Thyroid gland (tissue), 4 donors: ENCODE results near the gene PRR14. TPM values are rescaled to one million over a fixed set of nuclear protein-coding genes. Genes with fewer than 3 reads are reported as not detected.

Source experiments
- DNase-seq, 2 donors: peaks; one replicate each; pipeline ENCODE4 v3.0.0-alpha.2; 2019
- H3K27ac ChIP-seq, 3 donors: fragments of 200-600 bp; sonication (generic); 1 replicate in 2 of 3; 2 replicates in 1 of 3; pipeline ENCODE4 v1.5.1; 2016 to 2019; ENCODE audit warnings: mild to moderate bottlenecking in 1 of 3, moderate library complexity in 1 of 3
- H3K27me3 ChIP-seq: fragments of 200-600 bp; sonication (generic); one replicate; pipeline ENCODE4 v1.5.1; 2019
- H3K36me3 ChIP-seq, 2 donors: fragments of 200-600 bp; sonication (generic); one replicate each; pipeline ENCODE4 v1.5.1; 2016 to 2019
- H3K4me1 ChIP-seq, 2 donors: fragments of 200-600 bp; sonication (generic); one replicate each; pipeline ENCODE4 v1.5.1; 2017 to 2019
- H3K4me3 ChIP-seq, 3 donors: fragments of 200-600 bp; sonication (generic); replicated peaks in 1 of 3; 1 replicate in 2 of 3; 2 replicates in 1 of 3; pipeline ENCODE4 v1.5.1; 2016; ENCODE audit warnings: mild to moderate bottlenecking in 1 of 3
- H3K9me3 ChIP-seq: fragments of 200-600 bp; sonication (generic); one replicate; pipeline ENCODE4 v1.5.1; 2017
- CTCF ChIP-seq, 6 experiments: fragments of 200-600 bp in 3 of 6; fragments of 450-650 bp in 3 of 6; sonication (generic) in 3 of 6; IDR thresholded peaks; one replicate each; pipeline ENCODE4 v1.5.1; 2016 to 2019; ENCODE audit warnings: antibody characterized with exemption in 6 of 6, mild to moderate bottlenecking in 2 of 6, inconsistent platforms in 1 of 6, moderate library complexity in 1 of 6
- POLR2A ChIP-seq, 2 donors: fragments of 450-650 bp; IDR thresholded peaks; one replicate each; pipeline ENCODE4 v1.6.1; 2017; ENCODE audit warnings: antibody characterized with exemption in 2 of 2, mild to moderate bottlenecking in 2 of 2, moderate library complexity in 1 of 2
- WGBS, 2 donors: methylation state at CpG; one replicate each; pipeline ENCODE4 v1.1.5; 2017; 5-methylcytosine and 5-hydroxymethylcytosine counted together
- intact Hi-C: fragments of 100-400 bp; cut with DNase I; formaldehyde crosslinking; loops from one replicate; pipeline ENCODE4 v1.15.1; 2023
- total RNA-seq, 4 donors: library from RNA; depleted of rRNA; stranded (reverse); fragments of >200 nt; gene quantifications; one replicate each; pipeline ENCODE4 v1.2.3, GENCODE V29; 2016

PRR14 gene
- 10 to 100 TPM; 26.5 to 44.7 (median 34.7) TPM for total RNA-seq

- H3K4me3 ChIP-seq = peak within 1 kb of the TSS; percentile 65 to 84 (median 76)
- WGBS, 2 donors = 1% methylated on average over 38 to 46 of the region's 53 CpGs
- TF ChIP-seq POLR2A (IDR thresholded peaks at IDR 0.05) (peak in 1 of 2 donors; percentile 55), CTCF (IDR thresholded peaks at IDR 0.05) (peak in 4 of 6 experiments; percentile 21 to 51 (median 38))
Observed at GRCh38 chr16:30650369-30651123, at the start of gene PRR14. Gene PRR14, plus strand, starts transcription at chr16:30650960. Its CDS starts 686 bp downstream, at chr16:30651646.

DNA sequence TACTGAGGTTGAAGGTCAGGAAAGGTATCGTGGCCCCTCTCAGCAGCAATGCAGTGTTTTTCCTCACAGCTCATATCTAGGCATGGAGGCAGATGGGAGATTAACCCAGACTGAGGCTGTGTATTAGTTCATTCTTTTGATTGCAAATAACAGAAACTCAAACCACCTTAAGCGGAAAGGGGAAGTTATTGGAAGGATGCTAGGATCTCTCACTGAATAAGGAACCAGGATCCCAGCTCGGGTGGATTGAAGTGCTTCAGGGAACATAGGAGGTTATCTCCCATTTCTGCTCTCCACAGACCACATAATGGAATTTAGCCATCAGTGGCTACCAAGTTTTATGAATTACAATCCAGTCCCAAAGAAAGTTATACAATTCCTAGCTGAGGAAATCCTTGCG, 48.8 kb upstream of the PRR14 start:
- Histone ChIP-seq H3K4me3 (no peak overlapping the region), H3K9me3 (no peaks in the 10 kb centered on the region), H3K36me3 (peaks cover 26 to 34% of the 10 kb centered on the region in 2 donors), H3K4me1 (no peaks in the 10 kb centered on the region), H3K27me3 (no peaks in the 10 kb centered on the region), H3K27ac (no peak overlapping the region)
- DNase-seq = no peak
- TF ChIP-seq CTCF (IDR thresholded peaks at IDR 0.05) (no peak), POLR2A (IDR thresholded peaks at IDR 0.05) (no peak)
- 88 to 92% methylated on average over 4 of the region's 4 CpGs for WGBS, 2 donors
- intact Hi-C loops = loop anchor here (10.0 kb wide), 1 partner anchor 157 kb away; the partner anchor contains the start of gene SEPHS2

More at GRCh38 chr16:30650369-30651123, at the start of gene PRR14:
- Histone ChIP-seq H3K36me3 (peaks cover 25 to 28% of the 10 kb centered on the region in 2 donors), H3K9me3 (no peaks in the 10 kb centered on the region), H3K27me3 (no peaks in the 10 kb centered on the region), H3K4me1 (peaks cover 14% of the 10 kb centered on the region in 2 donors), H3K27ac (peak within 1 kb of the TSS; percentile 88 to 94 (median 90))
- peak; percentile 100 for DNase-seq
- intact Hi-C loops = no loop called here

DNA sequence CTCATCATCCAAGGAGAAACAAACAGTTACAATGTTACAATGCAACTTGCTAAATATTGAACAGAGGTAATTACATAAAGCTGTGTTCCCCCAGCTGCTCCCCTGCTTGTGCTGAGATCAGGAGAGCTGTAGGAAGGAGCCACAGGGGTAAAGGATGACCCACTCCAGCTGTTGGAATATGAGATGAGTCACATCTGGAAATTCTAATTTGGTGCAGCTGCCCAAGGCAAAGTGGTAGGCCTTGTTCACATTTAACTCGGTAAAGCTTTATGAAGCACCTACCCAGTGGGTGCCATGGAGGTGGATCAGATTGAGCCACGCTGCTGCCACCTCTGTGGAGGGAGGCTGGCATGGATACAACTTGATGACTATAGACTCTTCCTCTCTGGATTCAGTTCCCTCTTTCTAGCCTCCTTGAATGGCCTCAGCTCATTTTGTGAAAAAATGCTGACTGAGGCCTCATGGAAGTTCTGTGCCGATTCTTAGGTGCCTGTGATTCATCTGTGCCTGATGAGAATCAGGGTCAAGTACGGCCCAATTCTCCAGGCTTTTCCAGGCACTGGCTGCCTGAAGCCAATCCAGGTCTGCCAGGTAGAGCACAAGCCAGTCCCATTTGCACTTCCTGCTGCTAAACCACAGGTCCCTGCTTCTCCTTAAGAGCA, 48.0 kb upstream of the PRR14 start:
- Histone ChIP-seq H3K27ac (no peak overlapping the region), H3K36me3 (peaks cover 27 to 36% of the 10 kb centered on the region in 2 donors)
- intact Hi-C loops = loop anchor here (10.0 kb wide), 1 partner anchor 158 kb away; the partner anchor contains the start of gene SEPHS2

GRCh38 chr16:30603945-30604315, 46.8 kb upstream of the PRR14 start:
- Histone ChIP-seq H3K9me3 (no peaks in the 10 kb centered on the region), H3K4me1 (peaks cover 0 to 4% of the 10 kb centered on the region in 2 donors), H3K27me3 (no peaks in the 10 kb centered on the region), H3K36me3 (peaks cover 32 to 37% of the 10 kb centered on the region in 2 donors), H3K4me3 (no peak overlapping the region), H3K27ac (no peak overlapping the region)
- DNase-seq = no peak
- intact Hi-C loops = loop anchor here (10.0 kb wide), 1 partner anchor 159 kb away; the partner anchor contains the start of gene SEPHS2
- no peak for TF ChIP-seq CTCF (IDR thresholded peaks at IDR 0.05)
- no peak for TF ChIP-seq POLR2A (IDR thresholded peaks at IDR 0.05)
- WGBS, 2 donors = 89 to 93% methylated on average over 7 of the region's 7 CpGs

More for the DNA sequence above, 48.0 kb upstream of the PRR14 start:
- H3K4me1 ChIP-seq = no peaks in the 10 kb centered on the region
- no peaks in the 10 kb centered on the region for H3K9me3 ChIP-seq
- TF ChIP-seq POLR2A (IDR thresholded peaks at IDR 0.05) (no peak), CTCF (IDR thresholded peaks at IDR 0.05) (no peak)
- H3K27me3 ChIP-seq = no peaks in the 10 kb centered on the region
- no peak for DNase-seq
- WGBS, 2 donors = 78% methylated on average over 4 of the region's 4 CpGs
- H3K4me3 ChIP-seq = no peak overlapping the region
